ENCODE measurements around the gene NEAT1. TPM values are rescaled to one million over a fixed set of nuclear protein-coding genes. Genes with fewer than 3 reads are reported as not detected.

The NEAT1 gene
- total and polyA plus RNA-seq, 2 experiments from 2014 or later, result 5.3 to 7.2 TPM

DNA sequence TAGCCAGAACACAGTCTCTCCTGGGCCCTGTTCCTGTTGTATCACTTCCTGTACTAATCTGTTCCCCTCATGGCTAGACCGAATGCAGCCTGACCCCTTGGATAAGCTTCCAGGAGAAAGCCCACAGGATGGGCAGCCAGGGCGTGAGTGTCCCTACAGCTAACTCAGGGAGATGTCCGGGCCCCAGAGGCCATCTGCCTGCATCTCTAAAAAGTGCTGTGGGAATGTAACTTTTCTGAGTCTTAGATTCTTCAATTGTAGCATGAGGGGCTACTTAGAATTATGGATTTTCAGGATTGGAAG, 68.5 kb downstream of the NEAT1 start (continued):
- TF ChIP-seq, protein P1, sequence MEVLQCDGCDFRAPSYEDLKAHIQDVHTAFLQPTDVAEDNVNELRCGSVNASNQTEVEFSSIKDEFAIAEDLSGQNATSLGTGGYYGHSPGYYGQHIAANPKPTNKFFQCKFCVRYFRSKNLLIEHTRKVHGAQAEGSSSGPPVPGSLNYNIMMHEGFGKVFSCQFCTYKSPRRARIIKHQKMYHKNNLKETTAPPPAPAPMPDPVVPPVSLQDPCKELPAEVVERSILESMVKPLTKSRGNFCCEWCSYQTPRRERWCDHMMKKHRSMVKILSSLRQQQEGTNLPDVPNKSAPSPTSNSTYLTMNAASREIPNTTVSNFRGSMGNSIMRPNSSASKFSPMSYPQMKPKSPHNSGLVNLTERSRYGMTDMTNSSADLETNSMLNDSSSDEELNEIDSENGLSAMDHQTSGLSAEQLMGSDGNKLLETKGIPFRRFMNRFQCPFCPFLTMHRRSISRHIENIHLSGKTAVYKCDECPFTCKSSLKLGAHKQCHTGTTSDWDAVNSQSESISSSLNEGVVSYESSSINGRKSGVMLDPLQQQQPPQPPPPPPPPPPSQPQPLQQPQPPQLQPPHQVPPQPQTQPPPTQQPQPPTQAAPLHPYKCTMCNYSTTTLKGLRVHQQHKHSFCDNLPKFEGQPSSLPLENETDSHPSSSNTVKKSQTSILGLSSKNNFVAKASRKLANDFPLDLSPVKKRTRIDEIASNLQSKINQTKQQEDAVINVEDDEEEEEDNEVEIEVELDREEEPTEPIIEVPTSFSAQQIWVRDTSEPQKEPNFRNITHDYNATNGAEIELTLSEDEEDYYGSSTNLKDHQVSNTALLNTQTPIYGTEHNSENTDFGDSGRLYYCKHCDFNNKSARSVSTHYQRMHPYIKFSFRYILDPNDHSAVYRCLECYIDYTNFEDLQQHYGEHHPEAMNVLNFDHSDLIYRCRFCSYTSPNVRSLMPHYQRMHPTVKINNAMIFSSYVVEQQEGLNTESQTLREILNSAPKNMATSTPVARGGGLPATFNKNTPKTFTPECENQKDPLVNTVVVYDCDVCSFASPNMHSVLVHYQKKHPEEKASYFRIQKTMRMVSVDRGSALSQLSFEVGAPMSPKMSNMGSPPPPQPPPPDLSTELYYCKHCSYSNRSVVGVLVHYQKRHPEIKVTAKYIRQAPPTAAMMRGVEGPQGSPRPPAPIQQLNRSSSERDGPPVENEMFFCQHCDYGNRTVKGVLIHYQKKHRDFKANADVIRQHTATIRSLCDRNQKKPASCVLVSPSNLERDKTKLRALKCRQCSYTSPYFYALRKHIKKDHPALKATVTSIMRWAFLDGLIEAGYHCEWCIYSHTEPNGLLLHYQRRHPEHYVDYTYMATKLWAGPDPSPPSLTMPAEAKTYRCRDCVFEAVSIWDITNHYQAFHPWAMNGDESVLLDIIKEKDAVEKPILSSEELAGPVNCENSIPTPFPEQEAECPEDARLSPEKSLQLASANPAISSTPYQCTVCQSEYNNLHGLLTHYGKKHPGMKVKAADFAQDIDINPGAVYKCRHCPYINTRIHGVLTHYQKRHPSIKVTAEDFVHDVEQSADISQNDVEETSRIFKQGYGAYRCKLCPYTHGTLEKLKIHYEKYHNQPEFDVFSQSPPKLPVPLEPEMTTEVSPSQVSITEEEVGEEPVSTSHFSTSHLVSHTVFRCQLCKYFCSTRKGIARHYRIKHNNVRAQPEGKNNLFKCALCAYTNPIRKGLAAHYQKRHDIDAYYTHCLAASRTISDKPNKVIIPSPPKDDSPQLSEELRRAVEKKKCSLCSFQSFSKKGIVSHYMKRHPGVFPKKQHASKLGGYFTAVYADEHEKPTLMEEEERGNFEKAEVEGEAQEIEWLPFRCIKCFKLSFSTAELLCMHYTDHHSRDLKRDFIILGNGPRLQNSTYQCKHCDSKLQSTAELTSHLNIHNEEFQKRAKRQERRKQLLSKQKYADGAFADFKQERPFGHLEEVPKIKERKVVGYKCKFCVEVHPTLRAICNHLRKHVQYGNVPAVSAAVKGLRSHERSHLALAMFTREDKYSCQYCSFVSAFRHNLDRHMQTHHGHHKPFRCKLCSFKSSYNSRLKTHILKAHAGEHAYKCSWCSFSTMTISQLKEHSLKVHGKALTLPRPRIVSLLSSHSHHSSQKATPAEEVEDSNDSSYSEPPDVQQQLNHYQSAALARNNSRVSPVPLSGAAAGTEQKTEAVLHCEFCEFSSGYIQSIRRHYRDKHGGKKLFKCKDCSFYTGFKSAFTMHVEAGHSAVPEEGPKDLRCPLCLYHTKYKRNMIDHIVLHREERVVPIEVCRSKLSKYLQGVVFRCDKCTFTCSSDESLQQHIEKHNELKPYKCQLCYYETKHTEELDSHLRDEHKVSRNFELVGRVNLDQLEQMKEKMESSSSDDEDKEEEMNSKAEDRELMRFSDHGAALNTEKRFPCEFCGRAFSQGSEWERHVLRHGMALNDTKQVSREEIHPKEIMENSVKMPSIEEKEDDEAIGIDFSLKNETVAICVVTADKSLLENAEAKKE (CRISPR knock-in tag; IDR thresholded peaks at IDR 0.05), result no peak
- no peak for TF ChIP-seq POLR2AphosphoS5 (IDR thresholded peaks at IDR 0.05; ENCODE audit: low read depth)

DNA sequence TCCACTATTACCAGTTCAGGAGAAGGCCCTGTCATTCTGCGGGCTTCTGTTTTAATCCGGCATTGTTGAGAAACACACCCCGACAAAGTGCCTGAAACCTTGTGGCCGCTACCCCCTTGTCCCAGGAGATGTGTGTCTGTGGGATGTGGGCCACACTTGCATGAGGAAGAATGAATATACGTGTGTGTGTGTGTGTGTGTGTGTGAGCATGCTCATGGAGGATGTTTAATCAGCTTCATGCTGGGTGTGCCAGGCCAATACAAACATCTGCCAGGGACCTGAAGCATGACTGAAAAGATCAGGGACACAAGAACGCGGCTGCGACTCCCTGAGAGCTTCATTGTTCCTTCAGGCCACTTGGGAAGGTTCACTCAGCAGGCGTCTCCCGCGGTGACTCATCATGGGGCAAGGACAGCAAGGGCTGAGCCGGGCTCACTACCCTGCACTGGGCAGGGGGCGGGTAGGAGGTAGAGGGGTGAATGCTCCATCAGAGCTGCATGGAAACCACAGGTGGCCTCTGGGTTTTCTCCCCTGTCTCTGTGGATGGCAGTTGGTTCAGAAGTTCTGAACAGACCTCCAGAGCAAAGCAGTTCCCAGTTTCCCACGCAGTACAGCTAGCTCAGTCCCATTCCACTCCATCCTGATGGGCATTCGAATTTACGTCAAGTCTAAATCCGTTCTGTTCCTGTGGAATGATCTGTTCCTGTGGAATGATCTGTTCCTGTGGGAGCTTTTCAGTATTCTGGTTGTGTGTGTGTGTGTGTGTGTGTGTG, 69.2 kb downstream of the NEAT1 start:
- H3K4me3 ChIP-seq, result no peak overlapping the region
- H3K36me3 ChIP-seq (ENCODE audit: insufficient read depth), result no peaks in the 10 kb centered on the region
- H3K9me2 ChIP-seq (ENCODE audit: insufficient read depth), result no peaks in the 10 kb centered on the region
- H3K27me3 ChIP-seq (ENCODE audit: insufficient read depth), result no peaks in the 10 kb centered on the region
- ATAC-seq (peak; percentile 15), DNase-seq (ENCODE audit: low spot score) (peak; percentile 79)
- H3F3A ChIP-seq (replicated peaks; ENCODE audit: low read depth), result peaks cover 14% of the 10 kb centered on the region
- H3K27ac ChIP-seq (ENCODE audit: low read depth), result no peak overlapping the region; the same call in 1 of the 2 replicates
- peak overlapping the region; percentile 54; the same call in 1 of the 2 replicates for H3K4me2 ChIP-seq
- Mint-ChIP-seq H3K9me3 (no peaks in the 10 kb centered on the region; the same call in 2 of the 3 replicates), H3K27ac (peak overlapping the region; percentile 84), H3K27me3 (ENCODE audit: insufficient read depth, low read depth, poor library complexity) (peaks cover 30% of the 10 kb centered on the region), H3K4me3 (peak overlapping the region; percentile 29; the same call in 2 of the 3 replicates), H3K4me1 (peaks cover 80% of the 10 kb centered on the region), H3K36me3 (ENCODE audit: low read depth) (no peaks in the 10 kb centered on the region)
- no peaks in the 10 kb centered on the region for H4K20me1 ChIP-seq (replicated peaks; ENCODE audit: insufficient read depth)
- peaks cover 72% of the 10 kb centered on the region for H3K4me1 ChIP-seq (ENCODE audit: insufficient read depth)
- H3K79me2 ChIP-seq (replicated peaks; ENCODE audit: insufficient read depth), result no peaks in the 10 kb centered on the region; the same call in 1 of the 2 replicates
- no peak overlapping the region for H2AFZ ChIP-seq
- TF ChIP-seq ZNF114 (CRISPR knock-in tag; IDR thresholded peaks at IDR 0.05) (no peak), CTCF (conservative IDR thresholded peaks at IDR 0.05; ENCODE audit: low read depth in 2 of 2) (no peak), ZNF331 (CRISPR knock-in tag; IDR thresholded peaks at IDR 0.05; ENCODE audit: low read depth) (no peak), POLR2AphosphoS5 (IDR thresholded peaks at IDR 0.05; ENCODE audit: low read depth) (no peak), NANOG (IDR thresholded peaks at IDR 0.05; ENCODE audit: borderline replicate concordance) (no peak), STAT1 (IDR thresholded peaks at IDR 0.05; ENCODE audit: unreplicated experiment) (no peak)
- TF ChIP-seq, protein P2, sequence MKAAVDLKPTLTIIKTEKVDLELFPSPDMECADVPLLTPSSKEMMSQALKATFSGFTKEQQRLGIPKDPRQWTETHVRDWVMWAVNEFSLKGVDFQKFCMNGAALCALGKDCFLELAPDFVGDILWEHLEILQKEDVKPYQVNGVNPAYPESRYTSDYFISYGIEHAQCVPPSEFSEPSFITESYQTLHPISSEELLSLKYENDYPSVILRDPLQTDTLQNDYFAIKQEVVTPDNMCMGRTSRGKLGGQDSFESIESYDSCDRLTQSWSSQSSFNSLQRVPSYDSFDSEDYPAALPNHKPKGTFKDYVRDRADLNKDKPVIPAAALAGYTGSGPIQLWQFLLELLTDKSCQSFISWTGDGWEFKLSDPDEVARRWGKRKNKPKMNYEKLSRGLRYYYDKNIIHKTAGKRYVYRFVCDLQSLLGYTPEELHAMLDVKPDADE (IDR thresholded peaks at IDR 0.05), result no peak

Data from GM23338 (cell line).